ENCODE data around the gene IL11RA. TPM values are rescaled to one million over a fixed set of nuclear protein-coding genes. Genes with fewer than 3 reads are reported as not detected.

The IL11RA gene
- total and polyA plus RNA-seq, 9 of the 15 experiments (the other 6 are each of a cell fraction or from before 2014, with no cell fraction given): 0.11 to 5.8 (median 2.8) TPM

DNA sequence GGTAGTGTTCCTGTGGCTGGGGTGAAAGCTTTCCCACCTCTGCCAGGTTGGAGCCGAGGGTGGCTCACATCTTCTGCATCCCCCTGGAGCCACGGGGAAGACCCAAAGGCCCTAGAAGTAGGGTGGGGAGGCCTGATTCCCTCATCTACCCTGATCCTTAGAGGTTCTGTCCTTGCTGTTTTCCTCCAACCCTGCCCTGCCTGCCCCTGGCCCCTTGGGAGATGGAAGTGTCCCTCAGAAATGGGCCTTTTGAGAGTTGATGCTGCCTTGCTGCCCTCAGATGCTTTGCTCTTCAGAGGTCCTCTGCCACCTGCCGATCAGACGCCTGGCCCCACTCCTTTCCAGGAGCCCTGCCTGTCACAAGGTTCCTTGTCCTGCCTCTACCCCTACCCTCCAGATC lies 32.8 kb downstream of the IL11RA start:
- Histone ChIP-seq H2AFZ (ENCODE audit: low read depth, low read length) (no peak overlapping the region), H4K20me1 (replicated peaks; ENCODE audit: control insufficient read depth, insufficient read depth, low read length) (no peaks in the 10 kb centered on the region), H3K27me3 (ENCODE audit: control insufficient read depth in 2 of 2, insufficient read depth in 2 of 2, low read length in 2 of 2) (no peaks in the 10 kb centered on the region), H3K4me3 (no peak overlapping the region), H3K36me3 (ENCODE audit: control insufficient read depth, insufficient read depth, low read length) (no peaks in the 10 kb centered on the region), H3K9ac (ENCODE audit: insufficient read depth in 1 of 2, low read depth in 2 of 2, low read length in 2 of 2) (no peak overlapping the region), H3K27ac (ENCODE audit: extremely low read depth, low read depth, low read length) (no peak overlapping the region), H3K79me2 (ENCODE audit: control insufficient read depth, insufficient read depth, low read length) (no peaks in the 10 kb centered on the region), H3K4me1 (replicated peaks in 1 of 2; ENCODE audit: control insufficient read depth in 2 of 2, insufficient read depth in 2 of 2, low read length in 2 of 2) (no peaks in the 10 kb centered on the region), H3K9me1 (ENCODE audit: control insufficient read depth, insufficient read depth, low read length) (no peaks in the 10 kb centered on the region), H3K9me3 (replicated peaks; ENCODE audit: control insufficient read depth, insufficient read depth, low read depth, low read length) (no peaks in the 10 kb centered on the region), H3K4me2 (ENCODE audit: insufficient read depth, low read length) (no peak overlapping the region)
- POLR2A ChIA-PET: no interaction called here
- CTCF ChIA-PET (ENCODE audit: low intra/inter-chr PET ratio): no interaction called here
- DNase-seq (ENCODE audit: extremely low read depth in 1 of 4, low spot score in 3 of 4): no peak
- WGBS (ENCODE audit: insufficient coverage, low coverage, missing lambda C conversion rate): 11% methylated on average over 2 of the region's 4 CpGs
- TF ChIP-seq ZNF696 (CRISPR knock-in tag; conservative IDR thresholded peaks at IDR 0.05) (no peak), NCOA2 (IDR thresholded peaks at IDR 0.05; ENCODE audit: partially characterized antibody in 2 of 2) (no peak), LCOR (CRISPR knock-in tag; IDR thresholded peaks at IDR 0.05) (no peak)
- TF ChIP-seq, protein P1, sequence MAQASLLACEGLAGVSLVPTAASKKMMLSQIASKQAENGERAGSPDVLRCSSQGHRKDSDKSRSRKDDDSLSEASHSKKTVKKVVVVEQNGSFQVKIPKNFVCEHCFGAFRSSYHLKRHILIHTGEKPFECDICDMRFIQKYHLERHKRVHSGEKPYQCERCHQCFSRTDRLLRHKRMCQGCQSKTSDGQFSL (CRISPR knock-in tag; IDR thresholded peaks at IDR 0.05): no peak
- TF ChIP-seq, protein P1 (tag; IDR thresholded peaks at IDR 0.05): no peak
- TF ChIP-seq, protein P2, sequence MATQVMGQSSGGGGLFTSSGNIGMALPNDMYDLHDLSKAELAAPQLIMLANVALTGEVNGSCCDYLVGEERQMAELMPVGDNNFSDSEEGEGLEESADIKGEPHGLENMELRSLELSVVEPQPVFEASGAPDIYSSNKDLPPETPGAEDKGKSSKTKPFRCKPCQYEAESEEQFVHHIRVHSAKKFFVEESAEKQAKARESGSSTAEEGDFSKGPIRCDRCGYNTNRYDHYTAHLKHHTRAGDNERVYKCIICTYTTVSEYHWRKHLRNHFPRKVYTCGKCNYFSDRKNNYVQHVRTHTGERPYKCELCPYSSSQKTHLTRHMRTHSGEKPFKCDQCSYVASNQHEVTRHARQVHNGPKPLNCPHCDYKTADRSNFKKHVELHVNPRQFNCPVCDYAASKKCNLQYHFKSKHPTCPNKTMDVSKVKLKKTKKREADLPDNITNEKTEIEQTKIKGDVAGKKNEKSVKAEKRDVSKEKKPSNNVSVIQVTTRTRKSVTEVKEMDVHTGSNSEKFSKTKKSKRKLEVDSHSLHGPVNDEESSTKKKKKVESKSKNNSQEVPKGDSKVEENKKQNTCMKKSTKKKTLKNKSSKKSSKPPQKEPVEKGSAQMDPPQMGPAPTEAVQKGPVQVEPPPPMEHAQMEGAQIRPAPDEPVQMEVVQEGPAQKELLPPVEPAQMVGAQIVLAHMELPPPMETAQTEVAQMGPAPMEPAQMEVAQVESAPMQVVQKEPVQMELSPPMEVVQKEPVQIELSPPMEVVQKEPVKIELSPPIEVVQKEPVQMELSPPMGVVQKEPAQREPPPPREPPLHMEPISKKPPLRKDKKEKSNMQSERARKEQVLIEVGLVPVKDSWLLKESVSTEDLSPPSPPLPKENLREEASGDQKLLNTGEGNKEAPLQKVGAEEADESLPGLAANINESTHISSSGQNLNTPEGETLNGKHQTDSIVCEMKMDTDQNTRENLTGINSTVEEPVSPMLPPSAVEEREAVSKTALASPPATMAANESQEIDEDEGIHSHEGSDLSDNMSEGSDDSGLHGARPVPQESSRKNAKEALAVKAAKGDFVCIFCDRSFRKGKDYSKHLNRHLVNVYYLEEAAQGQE (IDR thresholded peaks at IDR 0.05; ENCODE audit: borderline replicate concordance): no peak
- TF ChIP-seq, protein P2 (CRISPR knock-in tag; IDR thresholded peaks at IDR 0.05; ENCODE audit: low read depth): no peak
- in situ Hi-C loops (cut with MboI) (no loop called here), intact Hi-C loops (cut with micrococcal nuclease) (no loop called here)
- BruUV-seq (replicated peaks): no TSS peak
- no peak for FAIRE-seq
- no peak for ATAC-seq
